GM23338 (cell line): ENCODE data around the gene WNT6. TPM values are rescaled to one million over a fixed set of nuclear protein-coding genes. Genes with fewer than 3 reads are reported as not detected.

ENCODE experiments used
- ATAC-seq: fragments of 200-7000 bp; cut with Tn5 transposase; 3 replicates; pipeline ENCODE4 v1.9.1; 2020
- DNase-seq: peaks from one replicate; pipeline ENCODE4 v3.0.0-alpha.2; 2015; ENCODE audit warnings: low spot score
- H2AFZ ChIP-seq: fragments of 200-600 bp; sonication (generic); 2 replicates; pipeline ENCODE4 v1.8.0; 2016; ENCODE audit warnings: antibody characterized with exemption, mild to moderate bottlenecking, moderate library complexity
- H3F3A ChIP-seq: fragments of 200-600 bp; sonication (generic); replicated peaks from 2 replicates; pipeline ENCODE4 v1.8.0; 2017; ENCODE audit warnings: antibody characterized with exemption, mixed run types, low read depth
- H3K27ac ChIP-seq: fragments of 200-600 bp; sonication (generic); 2 replicates; pipeline ENCODE4 v1.6.1; 2016; ENCODE audit warnings: low read depth
- H3K27me3 ChIP-seq: fragments of 200-600 bp; sonication (generic); 2 replicates; pipeline ENCODE4 v1.8.0; 2016; ENCODE audit warnings: mild to moderate bottlenecking, mixed run types, moderate library complexity; ENCODE audit not compliant: insufficient read depth
- H3K36me3 ChIP-seq: fragments of 200-600 bp; sonication (generic); 2 replicates; pipeline ENCODE4 v1.8.0; 2016; ENCODE audit warnings: mild to moderate bottlenecking; ENCODE audit not compliant: insufficient read depth
- H3K4me1 ChIP-seq: fragments of 200-600 bp; sonication (generic); 2 replicates; pipeline ENCODE4 v1.8.0; 2016; ENCODE audit warnings: mild to moderate bottlenecking, moderate library complexity; ENCODE audit not compliant: insufficient read depth
- H3K4me2 ChIP-seq: fragments of 200-600 bp; sonication (generic); 2 replicates; pipeline ENCODE4 v1.7.1; 2017; ENCODE audit warnings: mixed run types
- H3K4me3 ChIP-seq: fragments of 200-600 bp; sonication (generic); 2 replicates; pipeline ENCODE4 v1.6.1; 2016; ENCODE audit warnings: mixed run types
- H3K79me2 ChIP-seq: fragments of 200-600 bp; sonication (generic); replicated peaks from 2 replicates; pipeline ENCODE4 v1.8.0; 2017; ENCODE audit warnings: mild to moderate bottlenecking; ENCODE audit not compliant: insufficient read depth
- H3K9me2 ChIP-seq: fragments of 200-600 bp; sonication (generic); 2 replicates; pipeline ENCODE4 v1.8.0; 2017; ENCODE audit not compliant: insufficient read depth
- H4K20me1 ChIP-seq: fragments of 200-600 bp; sonication (generic); replicated peaks from 2 replicates; pipeline ENCODE4 v1.8.0; 2017; ENCODE audit warnings: mild to moderate bottlenecking; ENCODE audit not compliant: insufficient read depth
- H3K27ac Mint-ChIP-seq: 2 replicates; pipeline ENCODE4 v1.8.0; 2020; ENCODE audit warnings: inconsistent platforms, mild to moderate bottlenecking, moderate library complexity, mixed read lengths
- H3K27me3 Mint-ChIP-seq: 3 replicates; pipeline ENCODE4 v1.8.0; 2022; ENCODE audit warnings: low read depth, mild to moderate bottlenecking, moderate library complexity, mixed read lengths, inconsistent platforms; ENCODE audit not compliant: insufficient read depth, poor library complexity
- H3K36me3 Mint-ChIP-seq: 3 replicates; pipeline ENCODE4 v1.8.0; 2021; ENCODE audit warnings: low read depth, mild to moderate bottlenecking, inconsistent platforms, moderate library complexity, mixed read lengths
- H3K4me1 Mint-ChIP-seq: 3 replicates; pipeline ENCODE4 v1.8.0; 2020; ENCODE audit warnings: mild to moderate bottlenecking, inconsistent platforms, mixed read lengths
- H3K4me3 Mint-ChIP-seq: 3 replicates; pipeline ENCODE4 v1.8.0; 2021; ENCODE audit warnings: moderate library complexity, mild to moderate bottlenecking, inconsistent platforms, mixed read lengths
- H3K9me3 Mint-ChIP-seq: 3 replicates; pipeline ENCODE4 v1.8.0; 2020; ENCODE audit warnings: moderate library complexity, mild to moderate bottlenecking, inconsistent platforms, mixed read lengths
- CREB1 ChIP-seq: fragments of 250-450 bp; sonication (Bioruptor Pico); IDR thresholded peaks from 2 replicates; pipeline ENCODE4 v1.5.0; 2020; ENCODE audit warnings: low read depth, mild to moderate bottlenecking, moderate library complexity
- EZH2 ChIP-seq: fragments of 200-600 bp; sonication (generic); IDR thresholded peaks from one replicate; pipeline ENCODE4 v1.8.0; 2017; ENCODE audit warnings: antibody characterized with exemption, mild to moderate bottlenecking, low read depth; ENCODE audit not compliant: unreplicated experiment
- EZH2phosphoT487 ChIP-seq: fragments of 200-600 bp; sonication (generic); IDR thresholded peaks from one replicate; pipeline ENCODE4 v1.8.1; 2018; ENCODE audit warnings: antibody characterized with exemption; ENCODE audit not compliant: unreplicated experiment
- JUNB ChIP-seq: IDR thresholded peaks from one replicate; pipeline ENCODE4 v1.6.1; 2016; ENCODE audit warnings: antibody characterized with exemption; ENCODE audit not compliant: unreplicated experiment
- NANOG ChIP-seq: IDR thresholded peaks from 2 replicates; pipeline ENCODE4 v1.6.1; 2016; ENCODE audit warnings: antibody characterized with exemption, borderline replicate concordance
- POLR2AphosphoS5 ChIP-seq: IDR thresholded peaks from 2 replicates; pipeline ENCODE4 v1.6.1; 2016; ENCODE audit warnings: antibody characterized with exemption, low read depth
- REST ChIP-seq: IDR thresholded peaks from one replicate; pipeline ENCODE4 v1.6.1; 2018; ENCODE audit warnings: antibody characterized with exemption; ENCODE audit not compliant: unreplicated experiment
- STAT1 ChIP-seq: IDR thresholded peaks from one replicate; pipeline ENCODE4 v1.6.1; 2016; ENCODE audit warnings: antibody characterized with exemption; ENCODE audit not compliant: unreplicated experiment
- ZNF114 ChIP-seq: fragments of 250-450 bp; sonication (Bioruptor Pico); IDR thresholded peaks from 2 replicates; pipeline ENCODE4 v1.5.0; 2020; ENCODE audit warnings: mild to moderate bottlenecking, moderate library complexity
- ZNF331 ChIP-seq: fragments of 250-450 bp; sonication (Bioruptor Pico); IDR thresholded peaks from 2 replicates; pipeline ENCODE4 v1.5.0; 2020; ENCODE audit warnings: low read depth, mild to moderate bottlenecking, moderate library complexity
- ZNF462 ChIP-seq: fragments of 250-450 bp; sonication (Bioruptor Pico); IDR thresholded peaks from 2 replicates; pipeline ENCODE4 v1.5.0; 2020; ENCODE audit warnings: mild to moderate bottlenecking, moderate library complexity
- polyA plus RNA-seq: library from polyadenylated mRNA; unstranded; fragments of >200 nt; fragmentation: Nextera tagmentation; extraction: Ambion mirVana; gene quantifications from 2 replicates; pipeline ENCODE4 v1.2.1, GENCODE V29; 2016
- total RNA-seq: library from RNA; depleted of rRNA; stranded (reverse); fragments of >200 nt; shearing (Covaris generic); gene quantifications from 2 replicates; pipeline ENCODE4 v1.2.3, GENCODE V29; 2014
- TF ChIP-seq, protein P1 (sequence below), 2 experiments: fragments of 200-600 bp in 1 of 2; sonication (generic) in 1 of 2; conservative IDR thresholded peaks; 2 replicates each; pipeline versions ENCODE4 v1.5.1 to v1.6.1; 2016 to 2017; ENCODE audit warnings: antibody characterized with exemption in 2 of 2, low read depth in 2 of 2, mild to moderate bottlenecking in 2 of 2, moderate library complexity in 1 of 2
- TF ChIP-seq, protein P2 (sequence below): IDR thresholded peaks from 2 replicates; pipeline ENCODE4 v1.6.1; 2016; ENCODE audit warnings: antibody characterized with exemption

The WNT6 gene
- total and polyA plus RNA-seq, 2 experiments from 2014 or later = not detected

DNA sequence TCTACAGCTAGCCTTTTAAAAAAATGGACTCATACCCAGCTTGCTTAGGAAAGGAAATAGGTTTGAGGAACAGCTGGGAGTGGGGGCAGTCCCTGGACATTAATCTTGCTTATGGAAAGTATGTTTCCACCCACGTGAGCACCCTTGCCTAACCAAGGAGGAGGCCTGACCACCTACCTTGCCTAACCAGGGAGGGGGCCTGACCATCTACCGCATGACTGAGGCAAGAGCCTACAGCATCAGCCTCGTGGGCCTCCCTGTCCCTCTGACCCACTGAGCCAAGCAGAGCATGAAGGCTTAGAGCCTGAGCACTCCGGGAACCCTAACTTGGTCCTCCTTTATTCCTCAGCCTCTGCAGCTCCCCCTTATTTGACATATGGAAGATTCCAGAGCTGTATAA is 48.2 kb upstream of the WNT6 start:
- H3K79me2 ChIP-seq = no peaks in the 10 kb centered on the region

More for the DNA sequence above, 48.2 kb upstream of the WNT6 start:
- no peaks in the 10 kb centered on the region for H3K27me3 ChIP-seq
- H3K4me1 ChIP-seq = peaks cover 3% of the 10 kb centered on the region; the same call in 1 of the 2 replicates
- ATAC-seq = no peak
- no peak overlapping the region for H3K27ac Mint-ChIP-seq
- DNase-seq = no peak
- no peaks in the 10 kb centered on the region for H3K9me3 Mint-ChIP-seq
- H3K36me3 Mint-ChIP-seq = no peaks in the 10 kb centered on the region
- H3K4me3 Mint-ChIP-seq = no peak overlapping the region
- no peak overlapping the region for H3K4me2 ChIP-seq
- no peaks in the 10 kb centered on the region for H4K20me1 ChIP-seq
- peaks cover 2% of the 10 kb centered on the region for H3K27me3 Mint-ChIP-seq
- no peaks in the 10 kb centered on the region for H3K36me3 ChIP-seq
- H3K4me3 ChIP-seq = no peak overlapping the region
- H3K4me1 Mint-ChIP-seq = peaks cover 3% of the 10 kb centered on the region; the same call in 2 of the 3 replicates
- H3F3A ChIP-seq = no peaks in the 10 kb centered on the region
- H2AFZ ChIP-seq = no peak overlapping the region
- TF ChIP-seq EZH2phosphoT487 (no peak), JUNB (no peak), ZNF114 (no peak), POLR2AphosphoS5 (no peak), ZNF331 (CRISPR knock-in tag) (no peak), CREB1 (CRISPR knock-in tag) (no peak), NANOG (no peak), ZNF462 (CRISPR knock-in tag) (no peak), REST (no peak), STAT1 (no peak), EZH2 (no peak)
- TF ChIP-seq, protein P1, sequence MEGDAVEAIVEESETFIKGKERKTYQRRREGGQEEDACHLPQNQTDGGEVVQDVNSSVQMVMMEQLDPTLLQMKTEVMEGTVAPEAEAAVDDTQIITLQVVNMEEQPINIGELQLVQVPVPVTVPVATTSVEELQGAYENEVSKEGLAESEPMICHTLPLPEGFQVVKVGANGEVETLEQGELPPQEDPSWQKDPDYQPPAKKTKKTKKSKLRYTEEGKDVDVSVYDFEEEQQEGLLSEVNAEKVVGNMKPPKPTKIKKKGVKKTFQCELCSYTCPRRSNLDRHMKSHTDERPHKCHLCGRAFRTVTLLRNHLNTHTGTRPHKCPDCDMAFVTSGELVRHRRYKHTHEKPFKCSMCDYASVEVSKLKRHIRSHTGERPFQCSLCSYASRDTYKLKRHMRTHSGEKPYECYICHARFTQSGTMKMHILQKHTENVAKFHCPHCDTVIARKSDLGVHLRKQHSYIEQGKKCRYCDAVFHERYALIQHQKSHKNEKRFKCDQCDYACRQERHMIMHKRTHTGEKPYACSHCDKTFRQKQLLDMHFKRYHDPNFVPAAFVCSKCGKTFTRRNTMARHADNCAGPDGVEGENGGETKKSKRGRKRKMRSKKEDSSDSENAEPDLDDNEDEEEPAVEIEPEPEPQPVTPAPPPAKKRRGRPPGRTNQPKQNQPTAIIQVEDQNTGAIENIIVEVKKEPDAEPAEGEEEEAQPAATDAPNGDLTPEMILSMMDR (conservative IDR thresholded peaks at IDR 0.05; ENCODE audit: low read depth in 2 of 2) = no peak
- TF ChIP-seq, protein P2, sequence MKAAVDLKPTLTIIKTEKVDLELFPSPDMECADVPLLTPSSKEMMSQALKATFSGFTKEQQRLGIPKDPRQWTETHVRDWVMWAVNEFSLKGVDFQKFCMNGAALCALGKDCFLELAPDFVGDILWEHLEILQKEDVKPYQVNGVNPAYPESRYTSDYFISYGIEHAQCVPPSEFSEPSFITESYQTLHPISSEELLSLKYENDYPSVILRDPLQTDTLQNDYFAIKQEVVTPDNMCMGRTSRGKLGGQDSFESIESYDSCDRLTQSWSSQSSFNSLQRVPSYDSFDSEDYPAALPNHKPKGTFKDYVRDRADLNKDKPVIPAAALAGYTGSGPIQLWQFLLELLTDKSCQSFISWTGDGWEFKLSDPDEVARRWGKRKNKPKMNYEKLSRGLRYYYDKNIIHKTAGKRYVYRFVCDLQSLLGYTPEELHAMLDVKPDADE = no peak
- no peak overlapping the region for H3K27ac ChIP-seq
- no peaks in the 10 kb centered on the region for H3K9me2 ChIP-seq
